AG09319 (cell line): Measurements from ENCODE around the gene CXCL13.
A peak's percentile ranks its signal among the peaks of the same experiment; 100 is the strongest.

Source experiments
- DNase-seq: peaks from one replicate; pipeline ENCODE4 v3.0.0-alpha.2; 2010; ENCODE audit warnings: low read depth; ENCODE audit errors: extremely low read depth
- CTCF ChIP-seq: IDR thresholded peaks from 2 replicates; pipeline ENCODE4 v1.5.1; 2011; ENCODE audit warnings: low read depth, mild to moderate bottlenecking, inconsistent platforms, low read length, moderate library complexity

The CXCL13 gene

GRCh38 chr4:77613267-77613666 is 7.6 kb downstream of the CXCL13 start:
- no peak for TF ChIP-seq CTCF
- DNase-seq = no peak

- DNase-seq = no peak
Observed at GRCh38 chr4:77615153-77615552, 9.5 kb downstream of the CXCL13 start.

GRCh38 chr4:77617203-77617602 is 11.6 kb downstream of the CXCL13 start:
- DNase-seq = no peak

More at GRCh38 chr4:77615153-77615552, 9.5 kb downstream of the CXCL13 start:
- TF ChIP-seq CTCF = no peak

GRCh38 chr4:77618383-77619241 is 13.0 kb downstream of the CXCL13 start:
- peak; percentile 23 for DNase-seq
- TF ChIP-seq CTCF = peak; percentile 93

More at GRCh38 chr4:77617203-77617602, 11.6 kb downstream of the CXCL13 start:
- TF ChIP-seq CTCF = no peak

GRCh38 chr4:77619408-77619807 is 13.8 kb downstream of the CXCL13 start:
- no peak; the same call in 1 of the 2 replicates for TF ChIP-seq CTCF
- DNase-seq = no peak

- TF ChIP-seq CTCF = no peak
- no peak for DNase-seq
Observed at GRCh38 chr4:77621254-77621653, 15.6 kb downstream of the CXCL13 start.

- TF ChIP-seq CTCF = no peak
- DNase-seq = no peak
Observed at GRCh38 chr4:77623091-77623490, 17.5 kb downstream of the CXCL13 start.
